WERI-Rb-1 (cell line): ENCODE data around the gene TMEM92.
A peak's percentile ranks its signal among the peaks of the same experiment; 100 is the strongest.

ENCODE experiments used
- DNase-seq: peaks from one replicate; pipeline ENCODE4 v3.0.0-alpha.2; 2020
- H3K27ac ChIP-seq: fragments of 250-450 bp; sonication (Bioruptor Pico); 2 replicates; pipeline ENCODE4 v1.5.1; 2020; ENCODE audit warnings: mild to moderate bottlenecking, moderate library complexity
- H3K27me3 ChIP-seq: fragments of 250-450 bp; sonication (Bioruptor Pico); 2 replicates; pipeline ENCODE4 v1.5.1; 2021; ENCODE audit warnings: mild to moderate bottlenecking, low read depth, moderate library complexity; ENCODE audit not compliant: insufficient read depth, severe bottlenecking
- H3K36me3 ChIP-seq: fragments of 250-450 bp; sonication (Bioruptor Pico); 2 replicates; pipeline ENCODE4 v1.5.1; 2020; ENCODE audit warnings: mild to moderate bottlenecking, moderate library complexity
- H3K4me3 ChIP-seq: 2 replicates; pipeline ENCODE4 v1.5.1; 2011; ENCODE audit warnings: low read depth, mild to moderate bottlenecking, control low read depth, low read length
- H3K9me3 ChIP-seq: fragments of 250-450 bp; sonication (Bioruptor Pico); 2 replicates; pipeline ENCODE4 v1.5.1; 2021; ENCODE audit warnings: mild to moderate bottlenecking, moderate library complexity; ENCODE audit not compliant: severe bottlenecking
- CTCF ChIP-seq: IDR thresholded peaks from 2 replicates; pipeline ENCODE4 v1.5.1; 2011; ENCODE audit warnings: low read depth, mild to moderate bottlenecking, control low read depth, inconsistent platforms, low read length

Gene TMEM92

GRCh38 chr17:50274142-50274896 is at the start of gene TMEM92:
Gene TMEM92 (plus strand): TSS chr17:50274466. CDS start chr17:50274502, 36 bp downstream.
- peak within 1 kb of the TSS; percentile 47 for H3K27ac ChIP-seq
- peak; percentile 73 for DNase-seq
- no peak for TF ChIP-seq CTCF
- no peaks in the 10 kb centered on the region for H3K36me3 ChIP-seq
- H3K9me3 ChIP-seq: no peaks in the 10 kb centered on the region
- no peaks in the 10 kb centered on the region for H3K27me3 ChIP-seq
- H3K4me3 ChIP-seq: peak within 1 kb of the TSS; percentile 55

- H3K27me3 ChIP-seq: no peaks in the 10 kb centered on the region
- no peak for TF ChIP-seq CTCF
- H3K9me3 ChIP-seq: peaks cover 23% of the 10 kb centered on the region
- H3K36me3 ChIP-seq: no peaks in the 10 kb centered on the region
- no peak for DNase-seq
- no peak overlapping the region for H3K27ac ChIP-seq
- no peak overlapping the region for H3K4me3 ChIP-seq
Measured at GRCh38 chr17:50225701-50226240, 48.5 kb upstream of the TMEM92 start.

- Histone ChIP-seq H3K36me3 (no peaks in the 10 kb centered on the region), H3K9me3 (peaks cover 13% of the 10 kb centered on the region), H3K4me3 (no peak overlapping the region), H3K27ac (no peak overlapping the region), H3K27me3 (no peaks in the 10 kb centered on the region)
- no peak for TF ChIP-seq CTCF
- no peak for DNase-seq
Measured at GRCh38 chr17:50234581-50234980, 39.7 kb upstream of the TMEM92 start.

- no peak for TF ChIP-seq CTCF
- Histone ChIP-seq H3K9me3 (peaks cover 15% of the 10 kb centered on the region), H3K36me3 (no peaks in the 10 kb centered on the region), H3K4me3 (no peak overlapping the region), H3K27ac (no peak overlapping the region), H3K27me3 (no peaks in the 10 kb centered on the region)
- no peak for DNase-seq
Measured at GRCh38 chr17:50237901-50238300, 36.4 kb upstream of the TMEM92 start.

- Histone ChIP-seq H3K27ac (no peak overlapping the region), H3K9me3 (peaks cover 12% of the 10 kb centered on the region), H3K4me3 (no peak overlapping the region), H3K27me3 (no peaks in the 10 kb centered on the region), H3K36me3 (no peaks in the 10 kb centered on the region)
- TF ChIP-seq CTCF: no peak
- DNase-seq: no peak
Measured at GRCh38 chr17:50238601-50239280, 35.5 kb upstream of the TMEM92 start.
